ENCODE data around the gene DNAJB2.

GRCh38 chr2:219246559-219246958 lies 32.6 kb upstream of the DNAJB2 start:
- TF ChIP-seq, protein P1, sequence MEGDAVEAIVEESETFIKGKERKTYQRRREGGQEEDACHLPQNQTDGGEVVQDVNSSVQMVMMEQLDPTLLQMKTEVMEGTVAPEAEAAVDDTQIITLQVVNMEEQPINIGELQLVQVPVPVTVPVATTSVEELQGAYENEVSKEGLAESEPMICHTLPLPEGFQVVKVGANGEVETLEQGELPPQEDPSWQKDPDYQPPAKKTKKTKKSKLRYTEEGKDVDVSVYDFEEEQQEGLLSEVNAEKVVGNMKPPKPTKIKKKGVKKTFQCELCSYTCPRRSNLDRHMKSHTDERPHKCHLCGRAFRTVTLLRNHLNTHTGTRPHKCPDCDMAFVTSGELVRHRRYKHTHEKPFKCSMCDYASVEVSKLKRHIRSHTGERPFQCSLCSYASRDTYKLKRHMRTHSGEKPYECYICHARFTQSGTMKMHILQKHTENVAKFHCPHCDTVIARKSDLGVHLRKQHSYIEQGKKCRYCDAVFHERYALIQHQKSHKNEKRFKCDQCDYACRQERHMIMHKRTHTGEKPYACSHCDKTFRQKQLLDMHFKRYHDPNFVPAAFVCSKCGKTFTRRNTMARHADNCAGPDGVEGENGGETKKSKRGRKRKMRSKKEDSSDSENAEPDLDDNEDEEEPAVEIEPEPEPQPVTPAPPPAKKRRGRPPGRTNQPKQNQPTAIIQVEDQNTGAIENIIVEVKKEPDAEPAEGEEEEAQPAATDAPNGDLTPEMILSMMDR (IDR thresholded peaks at IDR 0.05; ENCODE audit: low read depth, low read length, missing input control) = no peak
- TF ChIP-seq REST (IDR thresholded peaks at IDR 0.05) = no peak
- no peak for TF ChIP-seq RXRA (IDR thresholded peaks at IDR 0.05)
- TF ChIP-seq TAF1 (conservative IDR thresholded peaks at IDR 0.05) = no peak
- no peak for TF ChIP-seq SP1 (IDR thresholded peaks at IDR 0.05)
- TF ChIP-seq, protein P2, sequence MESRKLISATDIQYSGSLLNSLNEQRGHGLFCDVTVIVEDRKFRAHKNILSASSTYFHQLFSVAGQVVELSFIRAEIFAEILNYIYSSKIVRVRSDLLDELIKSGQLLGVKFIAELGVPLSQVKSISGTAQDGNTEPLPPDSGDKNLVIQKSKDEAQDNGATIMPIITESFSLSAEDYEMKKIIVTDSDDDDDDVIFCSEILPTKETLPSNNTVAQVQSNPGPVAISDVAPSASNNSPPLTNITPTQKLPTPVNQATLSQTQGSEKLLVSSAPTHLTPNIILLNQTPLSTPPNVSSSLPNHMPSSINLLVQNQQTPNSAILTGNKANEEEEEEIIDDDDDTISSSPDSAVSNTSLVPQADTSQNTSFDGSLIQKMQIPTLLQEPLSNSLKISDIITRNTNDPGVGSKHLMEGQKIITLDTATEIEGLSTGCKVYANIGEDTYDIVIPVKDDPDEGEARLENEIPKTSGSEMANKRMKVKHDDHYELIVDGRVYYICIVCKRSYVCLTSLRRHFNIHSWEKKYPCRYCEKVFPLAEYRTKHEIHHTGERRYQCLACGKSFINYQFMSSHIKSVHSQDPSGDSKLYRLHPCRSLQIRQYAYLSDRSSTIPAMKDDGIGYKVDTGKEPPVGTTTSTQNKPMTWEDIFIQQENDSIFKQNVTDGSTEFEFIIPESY (IDR thresholded peaks at IDR 0.05) = no peak
- no peak for TF ChIP-seq MAX (IDR thresholded peaks at IDR 0.05)
- no peak for TF ChIP-seq YY1 (IDR thresholded peaks at IDR 0.05)
- TF ChIP-seq RAD21 (IDR thresholded peaks at IDR 0.05) = no peak
- TF ChIP-seq, protein P3, sequence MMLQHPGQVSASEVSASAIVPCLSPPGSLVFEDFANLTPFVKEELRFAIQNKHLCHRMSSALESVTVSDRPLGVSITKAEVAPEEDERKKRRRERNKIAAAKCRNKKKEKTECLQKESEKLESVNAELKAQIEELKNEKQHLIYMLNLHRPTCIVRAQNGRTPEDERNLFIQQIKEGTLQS (IDR thresholded peaks at IDR 0.05) = no peak
- TF ChIP-seq EGR1 (IDR thresholded peaks at IDR 0.05; ENCODE audit: low read depth in 2 of 2) = no peak
- no peak for TF ChIP-seq FOXA2 (IDR thresholded peaks at IDR 0.05)
